ENCODE results near the gene TJP1. TPM values are rescaled to one million over a fixed set of nuclear protein-coding genes. Genes with fewer than 3 reads are reported as not detected.
"Not testable (repeated sequence)": the region's sequence is repeated elsewhere in the genome, so short reads cannot be mapped to it uniquely, and the experiment has no call there.

Gene TJP1
- polyA plus RNA-seq, 1 donor (not counting 4 experiments of a cell fraction or from before 2014, with no cell fraction given) = 54.7 TPM

DNA sequence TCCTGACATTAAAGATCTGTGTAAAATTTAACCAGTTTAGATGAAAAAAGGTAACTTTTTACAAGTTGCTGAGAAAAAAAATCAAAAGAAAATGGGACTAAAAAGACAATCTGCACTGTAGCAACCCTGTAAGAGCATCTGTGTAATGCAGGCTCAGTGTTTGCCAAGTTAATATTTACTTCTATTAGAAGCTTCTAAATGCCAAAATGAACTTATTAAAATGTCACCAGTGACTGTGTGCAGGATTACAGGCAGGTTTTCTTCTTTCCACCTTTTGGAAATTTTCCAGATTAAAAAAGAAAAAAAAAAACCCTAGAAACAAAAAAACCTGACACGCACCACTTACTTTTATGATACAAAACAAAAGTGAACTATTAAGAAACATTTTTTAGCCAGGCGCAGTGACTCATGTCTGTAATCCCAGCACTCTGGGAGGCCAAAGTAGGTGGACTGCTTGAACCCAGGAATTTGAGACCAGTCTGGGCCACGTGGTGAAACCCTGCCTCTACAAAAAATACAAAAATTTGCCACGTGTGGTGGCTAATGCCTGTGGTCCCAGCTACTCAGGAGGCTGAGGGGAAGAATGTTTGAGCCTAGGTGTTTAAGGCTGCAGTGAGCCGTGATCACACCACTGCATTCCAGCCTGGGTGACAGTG is 87.2 kb downstream of the TJP1 start:
- Histone ChIP-seq H3K27ac (ENCODE audit: control insufficient read depth, insufficient read depth, low read length) (no peak overlapping the region), H3K9me3 (ENCODE audit: control insufficient read depth, low read depth, low read length) (no peaks in the 10 kb centered on the region), H2AFZ (ENCODE audit: control insufficient read depth, low read length) (no peak overlapping the region), H3K36me3 (ENCODE audit: control insufficient read depth in 2 of 2, extremely low read depth in 1 of 2, insufficient read depth in 2 of 2, low read length in 2 of 2) (peaks cover 22 to 46% of the 10 kb centered on the region in 2 experiments), H3K4me3 (ENCODE audit: control insufficient read depth in 2 of 3, extremely low read depth in 1 of 3, insufficient read depth in 2 of 3, low read depth in 1 of 3, low read length in 3 of 3) (no peak overlapping the region), H3K9ac (ENCODE audit: control insufficient read depth, extremely low read depth, insufficient read depth, low read length) (no peak overlapping the region), H3K79me2 (ENCODE audit: control insufficient read depth, insufficient read depth, low read length) (no peaks in the 10 kb centered on the region), H3K4me1 (ENCODE audit: control insufficient read depth, extremely low read depth, insufficient read depth, low read length) (peaks cover 13% of the 10 kb centered on the region), H3K27me3 (ENCODE audit: control insufficient read depth, extremely low read depth, insufficient read depth, low read length) (no peaks in the 10 kb centered on the region), H3K4me2 (ENCODE audit: control insufficient read depth, extremely low read depth, insufficient read depth, low read depth, low read length) (no peak overlapping the region), H4K20me1 (ENCODE audit: control insufficient read depth, extremely low read depth, insufficient read depth, low read length) (no peaks in the 10 kb centered on the region), H3K9me1 (ENCODE audit: control insufficient read depth, extremely low read depth, insufficient read depth, low read length) (no peaks in the 10 kb centered on the region)
- TF ChIP-seq EZH2 (IDR thresholded peaks at IDR 0.05; ENCODE audit: low read length) = no peak
- TF ChIP-seq, protein P1, sequence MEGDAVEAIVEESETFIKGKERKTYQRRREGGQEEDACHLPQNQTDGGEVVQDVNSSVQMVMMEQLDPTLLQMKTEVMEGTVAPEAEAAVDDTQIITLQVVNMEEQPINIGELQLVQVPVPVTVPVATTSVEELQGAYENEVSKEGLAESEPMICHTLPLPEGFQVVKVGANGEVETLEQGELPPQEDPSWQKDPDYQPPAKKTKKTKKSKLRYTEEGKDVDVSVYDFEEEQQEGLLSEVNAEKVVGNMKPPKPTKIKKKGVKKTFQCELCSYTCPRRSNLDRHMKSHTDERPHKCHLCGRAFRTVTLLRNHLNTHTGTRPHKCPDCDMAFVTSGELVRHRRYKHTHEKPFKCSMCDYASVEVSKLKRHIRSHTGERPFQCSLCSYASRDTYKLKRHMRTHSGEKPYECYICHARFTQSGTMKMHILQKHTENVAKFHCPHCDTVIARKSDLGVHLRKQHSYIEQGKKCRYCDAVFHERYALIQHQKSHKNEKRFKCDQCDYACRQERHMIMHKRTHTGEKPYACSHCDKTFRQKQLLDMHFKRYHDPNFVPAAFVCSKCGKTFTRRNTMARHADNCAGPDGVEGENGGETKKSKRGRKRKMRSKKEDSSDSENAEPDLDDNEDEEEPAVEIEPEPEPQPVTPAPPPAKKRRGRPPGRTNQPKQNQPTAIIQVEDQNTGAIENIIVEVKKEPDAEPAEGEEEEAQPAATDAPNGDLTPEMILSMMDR (optimal IDR thresholded peaks at IDR 0.05 in 1 of 3, IDR thresholded peaks at IDR 0.05 in 1 of 3, conservative IDR thresholded peaks at IDR 0.05 in 1 of 3; ENCODE audit: extremely low read depth in 1 of 3, insufficient read depth in 2 of 3, low read length in 3 of 3) = no peak
- FAIRE-seq = no peak
- dilution Hi-C loops (cut with MboI; ENCODE audit: extremely low pct_ligation_motif_present, low sequenced_read_pairs) = no loop called here
- no peak for DNase-seq (ENCODE audit: low read depth, low spot score)

DNA sequence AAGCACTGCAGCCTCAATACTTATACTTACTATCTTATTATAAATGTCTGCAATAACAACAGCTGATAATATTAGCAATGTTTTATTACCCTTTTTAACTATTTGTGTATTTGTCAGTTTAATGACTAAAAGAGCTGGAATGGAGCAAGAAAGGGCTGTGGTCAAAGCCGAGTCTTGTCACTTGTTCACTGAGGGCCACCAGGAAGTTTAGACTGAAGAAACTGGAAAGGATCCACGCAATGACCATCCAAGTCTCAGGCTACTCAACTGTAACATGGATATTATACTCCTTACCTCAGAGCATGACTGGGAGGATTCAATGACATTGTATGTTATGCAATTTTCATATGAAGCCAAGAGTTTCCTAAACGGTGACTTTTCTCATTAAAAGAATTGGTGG is 90.4 kb downstream of the TJP1 start:
- H3K9ac ChIP-seq (ENCODE audit: control insufficient read depth, extremely low read depth, insufficient read depth, low read length) = no peak overlapping the region
- H2AFZ ChIP-seq (ENCODE audit: control insufficient read depth, low read length) = no peak overlapping the region
- no peaks in the 10 kb centered on the region for H3K9me1 ChIP-seq (ENCODE audit: control insufficient read depth, extremely low read depth, insufficient read depth, low read length)
- TF ChIP-seq, protein P1 (optimal IDR thresholded peaks at IDR 0.05 in 1 of 3, IDR thresholded peaks at IDR 0.05 in 1 of 3, conservative IDR thresholded peaks at IDR 0.05 in 1 of 3; ENCODE audit: extremely low read depth in 1 of 3, insufficient read depth in 2 of 3, low read length in 3 of 3) = no peak
- no peak for TF ChIP-seq EZH2 (IDR thresholded peaks at IDR 0.05; ENCODE audit: low read length)
- no peaks in the 10 kb centered on the region for H3K27me3 ChIP-seq (ENCODE audit: control insufficient read depth, extremely low read depth, insufficient read depth, low read length)
- dilution Hi-C loops (cut with MboI; ENCODE audit: extremely low pct_ligation_motif_present, low sequenced_read_pairs) = no loop called here
- FAIRE-seq (no peak), DNase-seq (ENCODE audit: low read depth, low spot score) (no peak)
- no peaks in the 10 kb centered on the region for H3K9me3 ChIP-seq (ENCODE audit: control insufficient read depth, low read depth, low read length)
- H3K79me2 ChIP-seq (ENCODE audit: control insufficient read depth, insufficient read depth, low read length) = no peaks in the 10 kb centered on the region
- H3K4me2 ChIP-seq (ENCODE audit: control insufficient read depth, extremely low read depth, insufficient read depth, low read depth, low read length) = no peak overlapping the region
- H3K36me3 ChIP-seq (ENCODE audit: control insufficient read depth in 2 of 2, extremely low read depth in 1 of 2, insufficient read depth in 2 of 2, low read length in 2 of 2) = peaks cover 33 to 52% of the 10 kb centered on the region in 2 experiments
- no peak overlapping the region for H3K27ac ChIP-seq (ENCODE audit: control insufficient read depth, insufficient read depth, low read length)
- peaks cover 9% of the 10 kb centered on the region for H3K4me1 ChIP-seq (ENCODE audit: control insufficient read depth, extremely low read depth, insufficient read depth, low read length)
- H3K4me3 ChIP-seq (ENCODE audit: control insufficient read depth in 2 of 3, extremely low read depth in 1 of 3, insufficient read depth in 2 of 3, low read depth in 1 of 3, low read length in 3 of 3) = no peak overlapping the region
- H4K20me1 ChIP-seq (ENCODE audit: control insufficient read depth, extremely low read depth, insufficient read depth, low read length) = no peaks in the 10 kb centered on the region

DNA sequence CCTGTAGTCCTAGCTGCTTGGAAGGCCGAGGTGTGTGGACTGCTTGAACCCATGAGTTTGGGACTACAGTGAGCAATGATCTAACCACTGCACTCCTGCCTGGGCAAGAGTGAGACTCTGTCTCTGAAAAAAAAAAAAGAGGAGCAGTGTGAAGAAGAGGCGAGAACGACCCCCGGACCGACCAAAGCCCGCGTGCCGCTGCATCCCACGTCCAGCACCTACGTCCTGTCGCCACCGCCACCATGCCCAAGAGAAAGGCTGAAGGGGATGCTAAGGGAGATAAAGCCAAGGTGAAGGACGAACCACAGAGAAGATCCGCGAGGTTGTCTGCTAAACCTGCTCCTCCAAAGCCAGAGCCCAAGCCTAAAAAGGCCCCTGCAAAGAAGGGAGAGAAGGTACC is 91.8 kb downstream of the TJP1 start:
- H3K27ac ChIP-seq (ENCODE audit: control insufficient read depth, insufficient read depth, low read length); DNase-seq (ENCODE audit: low read depth, low spot score); H3K9ac ChIP-seq (ENCODE audit: control insufficient read depth, extremely low read depth, insufficient read depth, low read length); H3K4me3 ChIP-seq (ENCODE audit: control insufficient read depth in 2 of 3, extremely low read depth in 1 of 3, insufficient read depth in 2 of 3, low read depth in 1 of 3, low read length in 3 of 3); H3K79me2 ChIP-seq (ENCODE audit: control insufficient read depth, insufficient read depth, low read length); dilution Hi-C loops (cut with MboI; ENCODE audit: extremely low pct_ligation_motif_present, low sequenced_read_pairs); FAIRE-seq; H3K4me1 ChIP-seq (ENCODE audit: control insufficient read depth, extremely low read depth, insufficient read depth, low read length); H2AFZ ChIP-seq (ENCODE audit: control insufficient read depth, low read length); H3K4me2 ChIP-seq (ENCODE audit: control insufficient read depth, extremely low read depth, insufficient read depth, low read depth, low read length); H3K9me3 ChIP-seq (ENCODE audit: control insufficient read depth, low read depth, low read length); H3K9me1 ChIP-seq (ENCODE audit: control insufficient read depth, extremely low read depth, insufficient read depth, low read length); H4K20me1 ChIP-seq (ENCODE audit: control insufficient read depth, extremely low read depth, insufficient read depth, low read length); H3K27me3 ChIP-seq (ENCODE audit: control insufficient read depth, extremely low read depth, insufficient read depth, low read length): not testable (repeated sequence)
- peaks cover 31 to 41% of the 10 kb centered on the region in 2 experiments for H3K36me3 ChIP-seq (ENCODE audit: control insufficient read depth in 2 of 2, extremely low read depth in 1 of 2, insufficient read depth in 2 of 2, low read length in 2 of 2)
